ENCODE data around the gene IRF9.
A peak's percentile ranks its signal among the peaks of the same experiment; 100 is the strongest.

The IRF9 gene

GRCh38 chr14:24160850-24161804 lies at the start of gene IRF9:
Gene IRF9, plus strand, starts transcription at chr14:24161265. Its CDS starts 880 bp downstream, at chr14:24162145.
- peak; percentile 97 for FAIRE-seq
- peak; percentile 88 for DNase-seq (ENCODE audit: extremely low spot score, insufficient read length, low read depth)

- FAIRE-seq (no peak), DNase-seq (ENCODE audit: extremely low spot score, insufficient read length, low read depth) (no peak)
Measured at GRCh38 chr14:24113379-24113800, 47.7 kb upstream of the IRF9 start.

GRCh38 chr14:24113801-24114531 lies 47.1 kb upstream of the IRF9 start:
- DNase-seq (ENCODE audit: extremely low spot score, insufficient read length, low read depth): no peak
- no peak for FAIRE-seq

GRCh38 chr14:24114532-24115421 lies 46.3 kb upstream of the IRF9 start, which contains the start of the genes DCAF11 and NRL:
Gene DCAF11, plus strand, starts transcription at chr14:24114777. Its CDS starts 818 bp downstream, at chr14:24115595.
Gene NRL, minus strand, starts transcription at chr14:24114949. Its CDS starts 32,101 bp downstream, at chr14:24082848.
- FAIRE-seq (peak; percentile 99), DNase-seq (ENCODE audit: extremely low spot score, insufficient read length, low read depth) (peak; percentile 92)

GRCh38 chr14:24115422-24116127 lies 45.5 kb upstream of the IRF9 start:
- DNase-seq (ENCODE audit: extremely low spot score, insufficient read length, low read depth): no peak
- FAIRE-seq: no peak

- no peak for FAIRE-seq
- no peak for DNase-seq (ENCODE audit: extremely low spot score, insufficient read length, low read depth)
Measured at GRCh38 chr14:24116128-24116814, 44.8 kb upstream of the IRF9 start.

GRCh38 chr14:24117179-24117578 lies 43.9 kb upstream of the IRF9 start:
- no peak for DNase-seq (ENCODE audit: extremely low spot score, insufficient read length, low read depth)
- no peak for FAIRE-seq

- FAIRE-seq: no peak
- DNase-seq (ENCODE audit: extremely low spot score, insufficient read length, low read depth): no peak
Measured at GRCh38 chr14:24119691-24120090, 41.4 kb upstream of the IRF9 start.

GRCh38 chr14:24121210-24121609 lies 39.9 kb upstream of the IRF9 start:
- no peak for FAIRE-seq

GRCh38 chr14:24122416-24122815 lies 38.6 kb upstream of the IRF9 start:
- no peak for FAIRE-seq
- no peak for DNase-seq (ENCODE audit: extremely low spot score, insufficient read length, low read depth)

More at GRCh38 chr14:24121210-24121609, 39.9 kb upstream of the IRF9 start:
- DNase-seq (ENCODE audit: extremely low spot score, insufficient read length, low read depth): no peak

GRCh38 chr14:24122898-24123297 lies 38.2 kb upstream of the IRF9 start:
- no peak for DNase-seq (ENCODE audit: extremely low spot score, insufficient read length, low read depth)
- FAIRE-seq: no peak

GRCh38 chr14:24123424-24124417 lies 37.3 kb upstream of the IRF9 start:
- FAIRE-seq: peak; percentile 51
- no peak for DNase-seq (ENCODE audit: extremely low spot score, insufficient read length, low read depth)

GRCh38 chr14:24126939-24127338 lies 34.1 kb upstream of the IRF9 start:
- FAIRE-seq (no peak), DNase-seq (ENCODE audit: extremely low spot score, insufficient read length, low read depth) (no peak)

- DNase-seq (ENCODE audit: extremely low spot score, insufficient read length, low read depth) (no peak), FAIRE-seq (no peak)
Measured at GRCh38 chr14:24127673-24128072, 33.4 kb upstream of the IRF9 start.

- FAIRE-seq: no peak
- no peak for DNase-seq (ENCODE audit: extremely low spot score, insufficient read length, low read depth)
Measured at GRCh38 chr14:24129410-24129998, 31.6 kb upstream of the IRF9 start.

- no peak for FAIRE-seq
- DNase-seq (ENCODE audit: extremely low spot score, insufficient read length, low read depth): no peak
Measured at GRCh38 chr14:24130380-24130716, 30.7 kb upstream of the IRF9 start, which contains the start of gene FITM1. Gene FITM1, plus strand, starts transcription at chr14:24130659. Its CDS starts 905 bp downstream, at chr14:24131564.

All from GM18507 (cell line).